ENCODE data around the gene NUMB. TPM values are rescaled to one million over a fixed set of nuclear protein-coding genes. Genes with fewer than 3 reads are reported as not detected.
A peak's percentile ranks its signal among the peaks of the same experiment; 100 is the strongest.

The NUMB gene
- total RNA-seq, 1 donor from 2014 or later: 92.4 TPM

- Mint-ChIP-seq H3K36me3 (ENCODE audit: insufficient read depth) (no peaks in the 10 kb centered on the region), H3K9me3 (ENCODE audit: low read depth) (no peaks in the 10 kb centered on the region), H3K27me3 (no peaks in the 10 kb centered on the region), H3K4me3 (ENCODE audit: low read depth) (peak overlapping the region; percentile 51), H3K4me1 (ENCODE audit: low read depth) (peaks cover 42% of the 10 kb centered on the region), H3K27ac (peak overlapping the region; percentile 99)
- no peak for DNase-seq (ENCODE audit: low spot score, unreplicated experiment)
- TF ChIP-seq CTCF (IDR thresholded peaks at IDR 0.05; ENCODE audit: unreplicated experiment): no peak
Measured at GRCh38 chr14:73459959-73460358, 1.6 kb upstream of the NUMB start.

DNA sequence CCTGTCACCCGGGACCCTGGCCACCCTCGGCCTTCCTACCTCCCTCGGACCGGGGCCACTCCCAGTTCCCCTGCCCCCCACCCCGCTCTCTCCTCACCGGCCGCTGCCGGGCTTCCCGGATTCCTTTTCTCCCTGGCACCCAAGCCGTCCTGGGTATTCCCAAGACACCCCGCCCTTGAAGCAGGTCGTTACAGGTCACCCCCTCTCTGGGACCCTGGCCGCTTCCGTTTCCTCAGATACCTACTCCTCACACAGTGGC is 493 bp downstream of the NUMB start:
- no peak for TF ChIP-seq CTCF (IDR thresholded peaks at IDR 0.05; ENCODE audit: unreplicated experiment)
- Mint-ChIP-seq H3K27me3 (no peaks in the 10 kb centered on the region), H3K36me3 (ENCODE audit: insufficient read depth) (no peaks in the 10 kb centered on the region), H3K9me3 (ENCODE audit: low read depth) (no peaks in the 10 kb centered on the region), H3K4me1 (ENCODE audit: low read depth) (peaks cover 44% of the 10 kb centered on the region), H3K4me3 (ENCODE audit: low read depth) (peak overlapping the region; percentile 98), H3K27ac (peak overlapping the region; percentile 99)
- DNase-seq (ENCODE audit: low spot score, unreplicated experiment): no peak

GRCh38 chr14:73457041-73457923 is 1.1 kb downstream of the NUMB start:
- H3K9me3 Mint-ChIP-seq (ENCODE audit: low read depth): no peaks in the 10 kb centered on the region
- no peaks in the 10 kb centered on the region for H3K36me3 Mint-ChIP-seq (ENCODE audit: insufficient read depth)
- peaks cover 40% of the 10 kb centered on the region for H3K4me1 Mint-ChIP-seq (ENCODE audit: low read depth)
- H3K27me3 Mint-ChIP-seq: no peaks in the 10 kb centered on the region
- no peak for TF ChIP-seq CTCF (IDR thresholded peaks at IDR 0.05; ENCODE audit: unreplicated experiment)
- no peak for DNase-seq (ENCODE audit: low spot score, unreplicated experiment)
- peak overlapping the region; percentile 99 for H3K27ac Mint-ChIP-seq
- H3K4me3 Mint-ChIP-seq (ENCODE audit: low read depth): peak overlapping the region; percentile 98

DNA sequence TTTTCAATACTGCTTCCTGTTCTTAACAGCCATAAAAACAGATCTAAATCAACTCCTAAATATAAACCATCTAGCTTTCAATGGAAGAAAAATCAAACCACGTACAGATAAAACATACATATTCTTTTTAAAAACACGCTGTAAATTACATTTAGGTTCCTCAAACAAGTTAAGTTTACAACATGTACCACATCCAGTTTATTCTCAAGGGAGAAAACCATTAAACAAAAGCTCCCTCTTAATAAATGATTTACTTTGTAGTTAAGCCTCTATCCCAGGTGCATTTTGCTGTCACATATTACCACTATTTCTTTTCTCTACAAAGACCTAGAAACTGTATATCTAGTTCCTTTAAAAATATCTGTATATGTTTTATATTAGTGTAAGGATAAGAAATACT is 3.1 kb downstream of the NUMB start:
- Mint-ChIP-seq H3K27ac (peak overlapping the region; percentile 33), H3K9me3 (ENCODE audit: low read depth) (no peaks in the 10 kb centered on the region), H3K4me3 (ENCODE audit: low read depth) (peak overlapping the region; percentile 21)

More for the DNA sequence above, 3.1 kb downstream of the NUMB start:
- TF ChIP-seq CTCF (IDR thresholded peaks at IDR 0.05; ENCODE audit: unreplicated experiment): no peak
- no peaks in the 10 kb centered on the region for H3K27me3 Mint-ChIP-seq
- peaks cover 31% of the 10 kb centered on the region for H3K4me1 Mint-ChIP-seq (ENCODE audit: low read depth)
- no peak for DNase-seq (ENCODE audit: low spot score, unreplicated experiment)
- no peaks in the 10 kb centered on the region for H3K36me3 Mint-ChIP-seq (ENCODE audit: insufficient read depth)
